Activated CD4-positive, CD25-positive, alpha-beta regulatory T cell treated with anti-CD3 and anti-CD28 coated beads, Interleukin-2, amount 50 U/mL, for 72 hours (primary cell): ENCODE measurements around the gene REX1BD.
"Not testable (repeated sequence)": the region's sequence is repeated elsewhere in the genome, so short reads cannot be mapped to it uniquely, and the experiment has no call there.

Experiments
- DNase-seq: peaks from one replicate; pipeline ENCODE4 v3.0.0; 2021

Gene REX1BD

DNA sequence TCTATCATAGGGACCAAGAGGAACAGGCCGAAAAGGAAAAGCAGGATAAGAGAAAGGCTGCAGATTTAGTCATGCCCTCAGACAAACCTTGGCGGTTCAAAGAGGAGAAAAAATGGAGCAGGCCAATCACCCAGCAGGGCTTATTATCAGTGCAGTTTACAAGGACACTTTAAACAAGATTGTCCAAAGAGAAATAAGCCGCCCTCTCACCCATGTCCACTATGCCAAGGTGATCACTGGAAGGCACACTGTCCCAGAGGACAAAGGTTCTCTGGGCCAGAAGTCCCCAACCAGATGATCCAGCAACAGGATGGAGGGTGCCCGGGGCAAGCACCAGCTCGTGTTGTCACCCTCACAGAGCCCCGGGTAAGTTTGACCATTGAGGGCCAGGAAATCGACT, 8.3 kb upstream of the REX1BD start:
- no peak for DNase-seq

DNA sequence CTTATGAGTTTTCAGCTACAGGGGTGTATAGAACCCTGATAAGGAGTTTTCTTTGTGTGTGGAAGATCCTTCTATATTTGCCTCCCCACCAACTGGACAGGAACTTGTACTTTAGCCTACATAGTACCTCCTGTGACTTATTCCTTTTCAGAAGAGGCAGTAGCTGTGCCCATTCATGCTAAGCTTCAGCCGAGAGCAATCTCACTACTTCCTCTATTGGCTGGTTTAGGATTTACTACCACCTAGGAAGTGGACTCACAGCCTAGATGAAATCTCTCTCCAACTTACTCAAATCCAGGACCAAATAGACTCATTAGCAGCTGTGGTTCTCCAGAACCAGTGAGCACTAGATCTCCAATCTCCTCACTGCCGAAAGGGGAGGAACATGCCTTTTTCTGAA, 2.3 kb upstream of the REX1BD start:
- no peak for DNase-seq

DNA sequence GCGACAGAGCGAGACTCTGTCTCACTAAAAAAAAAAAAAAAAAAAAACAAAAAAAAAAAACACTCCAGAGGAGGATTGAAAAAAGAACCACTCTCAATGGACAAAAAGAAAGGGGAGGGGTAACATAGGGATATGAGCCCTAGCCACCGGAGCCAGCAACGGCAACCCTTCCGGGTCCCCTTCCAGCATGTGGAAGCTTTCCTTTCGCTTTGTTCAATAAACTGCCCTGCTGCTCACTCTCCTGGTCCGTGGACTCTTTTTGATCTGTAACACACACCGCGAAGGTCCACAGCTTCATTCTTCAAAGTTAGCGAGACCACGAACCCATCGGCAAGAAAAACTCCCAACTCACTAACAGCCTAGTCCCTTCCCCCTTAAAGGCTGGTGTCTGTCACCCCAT, 1.0 kb upstream of the REX1BD start:
- no peak for DNase-seq

DNA sequence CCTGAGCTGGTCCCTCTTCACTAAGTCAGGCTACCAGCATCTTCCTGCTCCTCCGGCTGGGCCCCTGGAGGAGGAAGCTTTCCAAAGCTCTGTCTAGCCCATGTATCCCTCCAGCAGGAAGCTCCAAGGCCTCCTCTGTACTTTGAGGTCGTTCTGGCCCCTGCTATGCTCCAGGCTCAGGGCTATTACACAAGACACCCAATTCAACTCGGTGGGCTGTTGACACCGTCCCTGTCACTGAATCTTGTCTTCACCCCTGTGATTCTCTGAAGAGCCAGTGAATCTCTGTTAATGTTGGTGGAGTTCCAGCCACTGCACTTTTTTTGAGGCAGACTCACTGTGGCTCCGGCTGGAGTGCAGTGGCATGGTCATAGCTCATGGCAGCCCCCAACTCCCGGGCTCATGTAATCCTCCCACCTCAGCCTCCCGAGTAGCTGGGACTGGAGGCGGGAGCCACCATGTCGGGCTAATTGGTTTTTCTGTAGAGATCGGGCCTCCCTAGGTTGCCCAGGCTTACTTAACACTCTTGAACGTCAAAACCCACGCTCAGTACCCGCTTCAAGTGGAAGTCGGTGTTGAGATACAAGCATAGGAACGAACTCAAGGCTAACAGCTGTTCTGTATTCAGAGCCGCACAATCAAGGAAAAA, 512 bp upstream of the REX1BD start:
- no peak for DNase-seq

DNA sequence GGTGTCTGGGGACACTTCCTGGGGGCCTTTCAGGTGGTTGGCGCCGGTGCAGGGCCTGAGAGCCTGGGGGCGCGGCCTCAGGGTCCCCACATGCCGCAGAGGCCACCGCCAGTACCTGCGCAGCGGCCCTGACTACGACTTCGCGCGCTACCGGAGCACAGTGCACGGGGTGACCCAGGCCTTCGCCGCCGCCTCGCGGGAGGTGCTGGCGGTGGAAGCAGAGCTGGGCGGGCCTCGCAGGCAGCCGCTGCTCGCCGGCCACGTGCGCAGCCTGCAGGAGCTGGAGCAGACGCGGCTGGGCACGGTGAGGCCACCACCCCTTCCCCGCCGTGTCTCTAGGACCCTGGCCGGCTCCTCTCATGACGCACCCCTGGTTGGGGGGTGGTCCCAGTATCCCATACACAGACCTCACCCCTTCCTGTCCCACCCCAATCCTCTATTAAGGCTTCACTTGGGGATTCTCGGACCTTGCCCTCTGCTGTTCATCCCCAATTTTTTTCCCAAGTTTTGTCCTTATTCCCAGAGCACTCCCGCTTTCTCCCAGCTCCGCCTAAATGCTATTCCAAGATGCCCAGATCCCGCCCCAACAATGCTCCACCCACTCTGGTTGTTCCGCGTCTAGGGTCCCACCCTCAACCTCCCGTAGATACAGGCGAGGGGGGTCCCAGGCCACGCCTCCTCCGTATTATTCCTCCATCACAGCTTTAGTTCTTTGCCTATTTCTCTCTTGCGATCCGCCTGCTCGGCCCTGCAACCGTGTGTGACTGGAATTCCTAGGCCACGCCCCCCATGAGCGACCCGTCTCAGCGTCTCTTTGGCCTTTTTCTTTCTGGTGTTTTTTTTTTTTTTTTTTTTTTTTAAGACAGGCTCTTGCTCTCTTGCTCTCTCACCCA, 1.0 kb downstream of the REX1BD start:
- DNase-seq, result peak; percentile 73

DNA sequence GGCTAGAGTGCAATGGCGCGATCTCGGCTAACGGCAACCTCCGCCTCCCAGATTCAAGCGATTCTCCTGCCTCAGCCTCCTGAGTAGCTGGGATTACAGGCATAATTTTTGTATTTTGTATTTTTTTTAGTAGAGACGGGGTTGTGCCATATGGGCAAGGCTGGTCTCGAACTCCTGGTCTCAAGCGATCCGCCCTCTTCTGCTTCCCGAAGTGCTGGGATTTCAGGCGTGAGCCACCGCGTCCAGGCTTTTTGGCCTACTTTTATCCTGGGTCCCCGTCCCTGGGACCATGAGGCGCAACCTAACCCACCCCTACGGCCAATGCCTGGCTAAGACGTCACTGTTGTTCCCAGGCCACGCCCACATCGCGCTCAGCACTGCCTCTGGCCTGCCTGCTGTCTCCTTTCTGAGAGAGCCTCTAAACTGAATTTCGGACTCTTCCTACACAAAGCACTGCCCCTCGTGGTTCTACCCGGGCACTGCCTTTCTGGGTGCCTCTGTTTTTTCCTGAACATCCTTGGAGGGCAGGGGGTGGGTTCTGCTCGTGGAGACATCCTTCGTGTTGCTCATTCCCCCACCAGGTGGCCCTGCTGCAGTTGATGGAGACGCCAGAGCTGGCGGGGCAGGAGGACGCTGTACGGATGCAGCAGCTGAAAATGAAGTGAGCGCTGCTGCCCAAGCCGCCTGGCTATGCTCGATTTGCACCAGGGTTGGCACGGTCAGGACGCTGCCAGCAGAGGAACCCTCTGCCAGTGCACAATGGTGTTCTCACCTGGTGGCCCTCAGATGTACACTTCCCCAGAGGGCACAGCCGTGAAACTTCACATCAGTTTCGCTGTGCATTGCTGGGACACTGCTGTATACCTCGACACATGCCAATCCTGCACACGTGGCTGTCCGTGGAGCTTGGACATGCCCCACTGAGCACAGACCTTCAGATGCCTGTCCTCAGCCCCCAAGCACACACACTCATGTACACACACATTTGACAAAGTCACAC, 2.0 kb downstream of the REX1BD start:
- no peak for DNase-seq

DNA sequence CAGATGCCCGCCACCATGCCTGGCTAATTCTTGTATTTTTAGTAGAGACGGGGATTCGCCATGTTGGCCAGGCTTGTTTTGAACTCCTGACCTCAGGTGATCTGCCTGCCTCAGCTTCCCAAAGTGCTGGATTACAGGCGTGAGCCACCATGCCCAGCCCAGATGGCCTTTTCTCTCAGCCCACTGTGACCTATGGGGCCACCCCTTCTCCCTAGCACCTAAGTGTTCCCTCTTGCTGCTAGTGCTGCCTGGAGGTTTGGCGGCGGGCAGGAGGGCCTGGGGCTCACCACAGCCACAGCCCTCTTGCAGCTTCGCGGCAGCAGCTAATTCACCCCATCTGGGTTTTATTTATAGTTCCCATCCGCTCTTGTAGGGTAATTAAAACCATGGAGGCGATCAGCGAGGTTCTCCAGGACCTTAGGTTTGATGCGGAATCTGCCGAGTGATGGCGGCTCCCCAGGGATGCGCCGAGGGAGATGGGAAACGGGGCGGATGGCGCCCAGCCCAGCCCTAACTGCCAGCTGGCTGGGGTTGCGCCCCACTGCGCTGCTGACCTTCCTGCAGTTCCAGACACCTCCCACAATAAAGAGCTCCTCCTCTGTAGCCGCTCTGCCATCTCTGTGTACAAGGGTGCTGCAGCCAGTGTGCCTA, 3.3 kb downstream of the REX1BD start:
- DNase-seq, result no peak

DNA sequence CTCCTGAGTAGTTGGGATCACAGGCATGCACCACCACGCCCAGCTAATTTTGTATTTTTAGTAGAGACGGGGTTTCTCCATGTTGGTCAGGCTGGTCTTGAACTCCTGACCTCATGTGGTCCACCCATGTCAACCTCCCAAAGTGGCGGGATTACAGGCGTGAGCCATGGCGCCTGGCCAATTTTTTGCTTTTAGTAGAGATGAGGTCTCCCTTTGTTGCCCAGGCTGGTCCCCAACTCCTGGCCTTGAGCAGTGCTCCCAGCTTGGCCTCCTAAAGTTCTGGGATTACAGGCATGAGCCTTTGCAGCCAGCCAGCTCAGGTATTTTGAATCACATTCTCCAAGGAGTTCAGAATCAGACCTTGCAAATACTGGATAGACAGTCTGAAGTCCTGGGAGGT, 4.1 kb downstream of the REX1BD start:
- not testable (repeated sequence) for DNase-seq

DNA sequence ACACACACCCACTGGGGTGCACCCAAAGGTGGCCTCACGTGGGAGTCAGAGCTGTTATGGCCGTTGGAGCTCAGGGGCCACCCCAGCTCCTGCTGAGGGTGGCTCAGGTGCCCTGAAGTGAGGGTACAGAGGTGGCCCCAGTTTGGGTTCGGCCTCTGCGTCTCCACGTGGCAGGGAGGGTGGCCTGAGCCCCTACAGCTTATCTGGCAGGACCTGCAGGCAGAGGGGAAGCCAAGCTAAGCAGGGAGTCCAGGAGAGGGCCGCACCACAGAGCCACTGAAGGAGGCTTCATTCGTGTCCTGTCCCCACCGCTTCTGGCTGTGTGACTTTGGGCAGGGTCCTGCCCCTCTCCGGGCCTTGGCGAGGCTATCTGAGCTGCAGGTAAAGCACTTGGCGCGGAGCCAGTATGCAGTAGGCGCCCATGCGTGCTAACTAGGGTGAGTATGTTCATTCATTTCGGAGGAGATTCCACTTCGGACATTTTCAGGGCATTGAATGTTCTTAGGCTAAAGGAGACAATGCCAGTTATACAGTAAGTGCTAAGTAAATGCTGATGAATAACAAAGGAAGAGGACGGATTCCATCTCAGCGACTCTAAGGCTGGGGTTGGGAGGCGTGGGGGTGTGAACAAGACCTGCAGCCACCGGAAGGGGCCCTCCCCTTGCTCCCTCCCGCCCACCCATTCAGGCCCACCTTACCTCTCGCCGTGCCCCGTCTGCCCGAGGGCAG, 4.9 kb downstream of the REX1BD start:
- no peak for DNase-seq

DNA sequence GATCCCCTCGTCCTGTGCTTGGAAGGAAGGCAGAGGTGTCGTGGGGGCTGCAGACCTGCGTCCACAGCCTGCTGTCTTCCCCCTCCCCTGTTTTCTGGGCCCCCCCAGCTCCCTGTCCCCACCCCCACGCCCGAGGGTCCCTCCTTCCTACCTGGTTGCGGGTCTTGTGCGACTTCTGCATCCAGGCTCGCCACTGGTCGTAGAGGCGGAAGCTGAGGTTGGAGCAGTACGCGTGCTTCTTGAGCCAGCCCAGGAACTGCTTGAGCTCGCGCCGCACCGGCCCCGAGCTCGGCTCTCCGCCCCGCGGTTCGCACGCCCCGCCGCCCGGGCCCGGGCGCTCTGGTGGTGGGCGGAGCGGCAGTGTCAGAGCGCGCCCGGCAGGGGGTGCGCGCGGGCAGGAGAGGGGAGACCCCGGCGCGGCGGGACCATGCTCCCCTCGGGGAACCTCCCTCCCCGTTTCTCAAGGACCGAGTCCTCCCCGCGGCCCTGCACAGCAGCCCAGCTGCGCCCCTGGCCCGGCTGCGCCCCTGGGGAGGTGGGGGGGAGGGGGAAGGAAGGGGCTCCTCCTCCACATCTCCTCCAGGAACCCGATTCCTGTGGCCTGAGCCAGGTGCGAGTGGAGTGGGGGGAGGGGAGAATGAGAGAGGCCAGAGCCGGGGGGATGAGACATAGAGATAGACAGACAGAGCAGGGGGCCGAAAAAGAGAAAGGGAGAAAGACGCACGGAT, 5.7 kb downstream of the REX1BD start:
- peak; percentile 74 for DNase-seq

DNA sequence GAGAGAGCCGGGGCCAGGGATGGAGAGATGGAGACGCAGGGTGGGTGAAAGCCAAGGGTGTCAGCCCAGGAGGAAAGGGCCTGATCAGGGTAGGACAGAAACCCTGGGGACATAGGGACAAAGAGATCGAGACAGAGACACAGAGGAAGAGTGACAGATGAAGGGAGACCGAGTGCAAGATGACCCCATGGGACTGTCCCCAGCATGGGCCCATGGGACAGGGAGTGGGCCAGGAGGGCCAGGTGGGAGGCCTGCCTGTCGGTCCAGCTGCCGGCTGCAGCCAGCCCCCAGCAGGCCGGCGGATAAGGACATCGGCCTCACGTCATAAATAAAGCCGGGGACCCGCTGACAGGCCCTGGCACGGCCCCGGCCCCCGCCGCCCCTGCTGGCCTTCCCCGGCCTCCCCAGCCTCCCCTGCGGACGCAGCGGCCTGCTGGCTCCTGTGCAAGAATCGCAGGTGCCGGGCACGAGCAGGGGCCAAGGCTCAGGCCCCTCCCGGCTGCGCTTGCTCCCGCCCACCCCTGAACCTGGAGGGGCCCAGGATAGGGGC, 6.3 kb downstream of the REX1BD start:
- DNase-seq, result no peak

DNA sequence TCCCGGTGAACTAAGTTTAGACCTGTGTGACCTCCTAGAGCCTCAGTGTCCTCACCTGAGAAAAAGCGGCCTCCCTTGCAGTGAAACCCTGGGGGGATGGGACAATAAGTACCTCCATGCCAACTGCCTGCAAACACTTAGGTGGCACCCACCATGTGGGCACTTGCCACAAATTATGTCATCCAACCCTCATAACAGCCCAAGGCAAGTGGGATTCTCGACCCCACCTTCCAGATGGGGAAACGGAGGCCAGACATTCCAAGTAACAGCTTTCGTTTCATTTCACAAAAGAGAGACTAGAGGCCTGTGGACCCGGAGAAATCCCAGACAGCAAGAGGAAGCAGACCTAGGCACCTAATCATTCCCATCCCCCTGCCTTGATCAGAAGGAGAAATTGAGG, 6.9 kb downstream of the REX1BD start:
- no peak for DNase-seq

DNA sequence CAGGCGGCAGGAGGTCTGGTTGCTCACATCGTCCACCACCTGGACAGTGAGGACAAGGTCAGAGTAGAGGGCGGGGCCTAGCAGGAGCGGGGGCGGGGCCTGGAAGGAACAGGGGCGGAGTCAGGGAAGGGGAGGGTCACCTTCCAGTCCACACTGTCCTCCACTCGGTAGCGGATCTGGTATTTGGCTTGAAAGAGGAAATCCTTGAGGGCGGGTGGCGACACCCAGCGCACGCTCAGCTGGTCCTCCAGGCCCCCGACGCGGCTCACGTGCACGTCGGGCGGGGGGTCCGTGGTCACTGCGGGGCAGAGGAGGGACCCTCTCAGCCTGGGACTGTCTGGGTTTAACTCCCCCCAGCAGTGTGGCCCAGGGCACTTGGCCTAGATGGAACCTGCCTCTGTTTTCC, 8.2 kb downstream of the REX1BD start:
- DNase-seq, result no peak

DNA sequence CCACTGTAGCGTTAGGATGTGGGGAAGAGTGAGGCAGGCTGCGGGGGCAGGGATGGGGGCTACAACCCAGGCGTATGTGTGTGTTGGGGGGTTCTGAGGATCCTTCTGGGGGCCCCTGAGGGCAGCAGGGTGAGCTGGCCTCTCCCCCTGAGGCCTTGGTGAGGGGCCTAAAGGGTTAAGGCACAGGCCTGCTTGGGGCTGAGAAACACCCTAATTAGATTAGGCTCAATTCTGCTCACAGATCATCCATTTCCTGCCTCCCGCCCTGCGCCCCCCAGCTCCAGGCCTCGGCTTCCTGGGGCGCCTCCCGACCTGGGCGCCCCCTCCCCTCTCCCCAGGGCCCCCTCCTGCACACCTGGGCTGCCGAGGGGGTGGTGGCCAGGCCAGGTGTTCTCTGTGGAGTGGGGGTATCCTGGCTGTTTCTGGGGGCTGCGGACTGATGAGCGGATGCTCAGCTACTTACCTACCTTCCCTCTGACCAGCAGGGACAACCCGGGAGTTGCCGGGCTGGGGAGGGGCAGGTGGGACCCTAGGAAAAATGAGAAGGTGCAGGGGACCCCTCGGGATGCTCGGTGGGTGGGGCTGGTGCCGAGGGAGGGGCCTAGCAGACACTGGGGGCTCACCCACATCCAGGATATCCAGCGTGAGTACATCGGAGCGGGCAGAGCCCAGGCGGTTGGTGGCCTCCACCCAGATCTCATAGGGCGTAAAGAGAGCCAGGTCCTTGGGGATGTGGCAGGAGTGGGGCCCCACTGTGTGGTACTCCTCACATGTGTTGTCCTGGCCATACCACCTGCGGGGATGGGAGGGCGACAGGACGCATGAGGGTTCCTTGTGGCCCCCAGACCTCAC, 9.4 kb downstream of the REX1BD start:
- DNase-seq, result no peak

DNA sequence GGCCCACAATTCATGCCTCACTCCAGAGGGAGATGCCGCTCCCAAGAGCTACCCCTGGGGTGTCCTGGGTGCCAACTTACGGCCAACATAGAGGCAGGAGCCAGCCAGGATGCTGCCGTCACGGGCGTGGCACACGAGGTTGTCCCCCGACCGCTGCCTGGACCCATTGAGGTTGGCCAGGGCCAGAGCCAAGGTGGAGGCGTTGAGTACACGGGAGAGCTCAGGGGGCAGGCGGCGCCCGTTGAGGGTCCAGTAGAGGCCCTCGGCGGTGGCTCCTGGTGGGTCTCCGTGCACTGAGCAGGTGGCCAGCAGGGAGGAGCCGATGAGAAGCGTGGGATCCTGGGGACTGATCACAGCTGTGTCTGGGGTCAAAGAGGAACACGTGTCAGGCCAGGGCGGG, 10.9 kb downstream of the REX1BD start:
- DNase-seq, result no peak

DNA sequence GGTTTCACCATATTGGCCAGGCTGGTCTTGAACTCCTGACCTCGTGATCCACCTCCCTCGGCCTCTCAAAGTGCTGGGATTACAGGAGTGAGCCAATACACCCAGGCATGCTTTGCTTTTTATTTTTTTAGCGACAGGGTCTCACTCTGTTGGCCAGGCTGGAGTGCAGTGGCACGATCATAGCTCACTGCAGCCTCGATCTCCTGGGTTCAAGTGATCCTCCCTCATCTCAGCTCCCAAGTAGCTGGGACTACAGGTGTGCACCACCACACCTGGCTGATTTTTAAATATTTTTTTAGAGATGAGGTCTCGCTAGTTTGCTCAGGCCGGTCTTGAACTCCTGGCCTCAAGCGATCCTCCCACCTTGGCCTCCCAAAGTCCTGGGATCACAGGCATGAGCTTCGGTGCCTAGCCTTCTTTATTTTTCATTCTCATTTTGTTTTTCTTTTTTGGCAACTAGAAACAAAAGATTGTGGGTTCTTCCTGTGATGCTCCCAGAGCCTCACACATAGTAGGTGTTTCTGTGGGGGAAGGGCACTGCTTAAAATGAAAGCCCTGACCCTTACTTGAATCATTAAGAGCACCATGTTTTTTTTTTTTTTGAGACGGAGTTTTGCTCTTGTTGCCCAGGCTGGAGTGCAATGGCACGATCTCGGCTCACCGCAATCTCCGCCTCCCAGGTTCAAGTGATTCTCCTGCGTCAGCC, 12.2 kb downstream of the REX1BD start:
- not testable (repeated sequence) for DNase-seq

DNA sequence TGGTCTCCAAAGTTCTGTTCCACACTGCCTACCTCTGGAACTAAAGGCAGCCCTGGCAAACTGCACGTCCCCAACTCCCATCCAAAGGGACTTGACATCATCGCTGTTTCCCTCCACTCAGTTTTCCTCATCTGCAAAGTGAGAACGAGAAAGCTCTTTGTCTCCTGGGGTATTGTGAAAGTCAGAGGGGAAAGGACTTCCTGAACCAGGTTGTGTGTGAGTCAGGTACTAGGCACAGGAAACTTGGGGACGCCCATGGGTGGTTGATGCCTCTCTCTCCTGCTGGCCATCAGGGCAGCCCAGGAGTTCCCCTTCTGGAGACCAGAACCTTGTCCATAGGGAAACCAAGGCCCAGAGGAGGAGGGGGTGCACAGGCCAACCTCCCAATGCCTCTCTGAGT, 13.3 kb downstream of the REX1BD start:
- no peak for DNase-seq

DNA sequence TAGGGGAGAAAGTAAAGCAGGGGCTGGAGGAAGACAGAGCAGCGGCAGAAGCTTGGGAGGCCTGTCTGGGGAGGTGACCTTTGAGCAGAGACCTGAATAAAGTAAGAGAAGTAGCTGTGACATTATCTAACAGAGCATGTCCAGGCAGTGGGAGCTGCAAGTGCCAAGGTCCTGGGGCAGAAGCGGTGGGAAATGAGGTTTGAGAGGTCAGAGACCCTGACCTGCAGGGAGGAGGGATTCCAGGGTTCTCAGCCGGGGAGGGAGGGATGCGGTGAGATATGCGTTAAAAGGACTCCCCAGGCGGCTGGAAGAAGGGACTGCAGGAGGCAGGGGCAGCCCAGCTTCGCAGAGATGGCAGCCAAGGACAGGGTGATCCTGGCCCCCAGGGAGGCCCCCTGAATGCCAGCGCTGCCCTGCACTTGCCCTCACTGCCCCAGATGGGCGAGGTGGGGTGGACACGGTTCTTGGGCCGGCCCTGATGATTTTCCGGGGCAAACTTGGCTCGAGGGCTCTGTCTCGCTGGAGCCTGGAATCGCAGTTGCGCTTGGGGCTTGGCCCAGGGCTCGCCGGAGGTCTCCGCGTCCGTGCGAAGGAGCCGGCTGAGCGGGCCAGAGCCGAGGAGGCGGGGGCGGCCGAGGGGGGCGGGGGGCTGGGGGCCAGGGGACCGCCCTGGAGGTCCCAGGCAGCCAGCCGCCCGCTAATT, 14.8 kb downstream of the REX1BD start:
- DNase-seq, result no peak
